Stimulated activated effector memory CD8-positive, alpha-beta T cell treated with anti-CD3 and anti-CD28 coated beads, Interleukin-12 subunit alpha, Interleukin-12 subunit beta, amount 100 ng/mL, for 72 hours (primary cell): Measurements from ENCODE around the gene ELP4.

Source experiments
- ATAC-seq: fragments of 150-1000 bp; cut with Tn5 transposase; 2 replicates; pipeline ENCODE4 v1.10.0; 2021
- DNase-seq, 2 donors: peaks; one replicate each; pipeline ENCODE4 v3.0.0; 2021 to 2022; ENCODE audit warnings: low spot score in 2 of 2
- H3K27ac Mint-ChIP-seq: one replicate; pipeline ENCODE4 v1.8.0; 2022; ENCODE audit warnings: mild to moderate bottlenecking, mixed read lengths
- H3K36me3 Mint-ChIP-seq: one replicate; pipeline ENCODE4 v1.8.0; 2022; ENCODE audit warnings: mild to moderate bottlenecking, mixed read lengths
- H3K4me1 Mint-ChIP-seq: one replicate; pipeline ENCODE4 v1.8.0; 2022; ENCODE audit warnings: mixed read lengths
- H3K4me3 Mint-ChIP-seq: one replicate; pipeline ENCODE4 v1.8.0; 2022; ENCODE audit warnings: mild to moderate bottlenecking, mixed read lengths
- H3K9me3 Mint-ChIP-seq: one replicate; pipeline ENCODE4 v1.8.0; 2022; ENCODE audit warnings: mixed read lengths

The ELP4 gene

DNA sequence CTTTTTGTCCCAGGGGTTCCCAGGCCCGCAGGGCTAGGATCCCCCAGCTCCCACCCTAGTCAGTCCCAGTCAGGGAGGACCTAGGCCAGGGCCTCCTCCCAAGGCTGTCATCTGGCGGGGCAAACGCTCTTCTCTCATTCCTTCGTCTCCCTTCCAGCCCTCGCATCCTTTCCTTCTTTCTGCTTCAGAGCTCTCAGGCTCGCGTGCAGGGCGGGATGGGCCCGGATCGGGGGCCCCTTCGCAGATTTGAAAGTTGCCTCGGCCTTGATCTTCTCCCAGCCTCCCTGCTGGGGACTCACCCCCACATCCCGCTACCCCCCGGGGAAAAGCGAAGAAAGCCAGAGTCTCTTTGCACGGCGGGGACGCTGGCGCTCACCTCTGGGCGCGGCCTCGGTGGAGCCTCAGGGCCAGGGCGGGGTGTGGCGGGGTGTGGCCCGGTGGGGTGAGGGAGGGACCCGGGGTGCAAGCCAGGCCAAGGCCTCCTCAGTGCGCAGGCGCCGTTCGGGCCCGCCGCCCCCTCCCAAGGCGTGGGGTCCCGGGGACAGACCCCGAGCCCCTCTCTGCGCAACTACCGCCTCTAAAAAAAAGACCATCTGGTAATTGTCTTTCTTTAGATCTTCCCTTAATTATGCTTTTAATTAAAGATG, 316.4 kb downstream of the ELP4 start:
- H3K36me3 Mint-ChIP-seq = peaks cover 6% of the 10 kb centered on the region
- DNase-seq = no peak
- no peak overlapping the region for H3K27ac Mint-ChIP-seq
- peaks cover 14% of the 10 kb centered on the region for H3K4me1 Mint-ChIP-seq
- H3K4me3 Mint-ChIP-seq = no peak overlapping the region
- H3K9me3 Mint-ChIP-seq = peaks cover 3% of the 10 kb centered on the region
- ATAC-seq = no peak

DNA sequence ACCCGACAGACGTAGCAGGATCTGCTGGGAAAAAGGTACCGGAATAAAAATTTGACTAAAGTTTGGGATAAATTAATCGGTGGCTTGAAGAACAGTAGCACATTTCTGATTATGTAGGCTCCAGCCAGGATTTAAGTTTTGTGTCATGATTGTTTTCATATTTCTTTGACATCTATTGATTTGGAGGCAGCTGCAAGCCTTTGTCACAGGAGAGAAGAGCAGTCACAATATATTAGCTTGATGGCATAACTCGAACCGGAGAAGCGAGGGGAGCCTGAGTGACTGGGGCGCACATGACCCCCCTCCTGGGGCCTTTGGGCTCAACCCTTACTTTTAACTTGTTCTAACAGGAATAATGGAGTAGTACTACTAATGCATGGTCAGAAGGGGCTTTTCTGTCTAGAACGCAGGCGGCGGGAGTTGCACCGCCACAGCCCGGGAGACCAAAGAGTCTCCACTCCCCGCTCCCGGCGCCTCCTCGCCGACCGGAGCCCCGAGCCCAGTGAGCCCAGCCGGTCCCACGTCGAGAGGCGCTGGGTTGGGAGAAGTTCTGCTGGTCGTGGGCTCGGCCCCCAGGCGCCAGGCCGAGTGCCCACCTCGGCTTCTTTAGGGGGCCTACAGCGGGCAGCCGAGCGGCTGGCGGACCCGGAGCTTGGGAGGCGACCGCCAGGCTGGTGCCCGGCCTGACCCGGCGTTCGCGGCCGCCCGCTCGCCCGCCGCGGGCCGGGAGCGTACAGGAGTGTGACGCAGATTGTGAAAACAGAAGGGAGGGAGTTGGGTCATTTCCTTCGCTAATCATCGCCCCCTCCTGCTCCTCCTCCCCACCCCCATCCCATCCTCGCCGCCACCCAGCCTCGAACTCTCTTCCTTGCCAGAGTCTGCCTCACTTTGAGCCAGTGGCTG, 317.2 kb downstream of the ELP4 start:
- Mint-ChIP-seq H3K27ac (no peak overlapping the region), H3K36me3 (peaks cover 6% of the 10 kb centered on the region), H3K4me3 (no peak overlapping the region)

DNA sequence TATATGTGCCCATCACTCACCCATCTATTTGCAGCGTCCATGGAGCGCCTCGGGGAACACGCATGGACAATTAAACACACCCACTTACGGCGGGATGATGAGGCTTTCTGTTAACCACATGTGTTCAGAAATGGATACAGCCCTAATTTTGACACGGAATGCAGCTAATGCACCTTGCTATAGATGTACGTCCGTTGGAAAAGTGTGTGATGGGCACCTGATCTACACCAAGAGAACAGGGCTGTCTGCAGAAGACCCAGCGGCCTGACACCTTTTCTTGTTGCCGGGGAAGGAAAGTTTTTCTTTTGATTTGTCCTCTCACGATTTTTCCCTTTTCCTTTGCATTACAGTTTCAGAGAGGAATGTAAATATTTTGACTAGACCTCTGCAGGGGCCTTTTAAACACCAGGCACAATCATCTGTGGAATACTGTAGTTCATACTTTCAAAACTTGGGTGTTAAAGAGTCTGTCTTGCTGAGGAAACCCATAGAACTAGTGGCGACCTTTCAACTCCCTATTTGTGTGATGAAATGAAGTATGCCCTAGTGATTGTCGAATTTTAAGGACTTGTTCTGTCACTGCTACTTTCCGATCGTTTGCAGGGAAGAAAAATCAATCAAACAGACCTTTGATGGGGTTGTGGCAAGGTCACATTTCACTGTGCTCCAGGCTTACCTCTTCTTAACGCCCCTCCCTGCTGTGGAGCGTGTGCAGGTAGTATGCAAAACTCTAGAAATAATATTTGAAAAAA, 318.1 kb downstream of the ELP4 start:
- Mint-ChIP-seq H3K9me3 (no peaks in the 10 kb centered on the region), H3K36me3 (peaks cover 6% of the 10 kb centered on the region), H3K4me1 (peaks cover 14% of the 10 kb centered on the region), H3K4me3 (no peak overlapping the region), H3K27ac (no peak overlapping the region)
- no peak for DNase-seq
- ATAC-seq = no peak

More for the DNA sequence above, 317.2 kb downstream of the ELP4 start:
- peaks cover 14% of the 10 kb centered on the region for H3K4me1 Mint-ChIP-seq
- peaks cover 3% of the 10 kb centered on the region for H3K9me3 Mint-ChIP-seq
- ATAC-seq (no peak), DNase-seq (no peak)

DNA sequence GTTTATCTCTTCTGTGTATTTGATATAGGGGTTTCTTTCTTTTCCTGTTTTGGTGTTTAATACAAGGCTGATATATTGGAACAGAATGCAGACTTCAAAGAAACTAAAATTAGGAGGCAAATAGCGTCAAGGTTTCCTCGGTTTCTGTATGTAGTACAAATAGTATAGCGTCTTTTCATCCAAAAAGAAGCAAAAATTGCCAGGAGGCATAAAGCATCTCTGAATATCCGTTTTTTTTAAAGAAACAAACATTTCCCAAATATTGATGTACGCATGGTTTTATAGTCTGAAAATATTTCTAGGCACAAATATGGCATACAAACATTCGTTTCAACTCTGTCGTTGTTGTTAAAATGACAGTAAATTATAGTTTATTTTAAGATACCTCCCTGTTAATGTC, 318.6 kb downstream of the ELP4 start:
- Mint-ChIP-seq H3K36me3 (peaks cover 6% of the 10 kb centered on the region), H3K27ac (no peak overlapping the region), H3K4me1 (peaks cover 14% of the 10 kb centered on the region), H3K4me3 (no peak overlapping the region), H3K9me3 (no peaks in the 10 kb centered on the region)
- ATAC-seq (no peak), DNase-seq (no peak)

DNA sequence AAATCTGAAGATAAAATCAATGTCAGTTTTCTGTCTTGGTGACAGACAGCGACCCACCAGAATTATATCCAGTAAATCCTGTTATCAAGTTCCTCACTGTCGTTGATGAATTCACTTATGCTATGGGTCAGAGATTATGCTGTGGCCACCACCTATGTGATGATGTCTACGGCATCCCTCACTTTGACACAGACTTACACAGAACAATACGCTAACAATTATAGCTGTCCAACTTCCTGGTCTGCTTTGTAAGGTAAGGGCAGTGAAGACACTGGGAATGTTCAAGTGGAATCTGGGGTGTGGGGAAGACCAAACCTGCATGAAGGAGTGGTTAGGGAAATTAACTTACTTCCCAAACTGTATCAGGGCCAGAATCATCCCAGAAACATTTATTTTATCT, 320.8 kb downstream of the ELP4 start:
- Mint-ChIP-seq H3K4me3 (no peak overlapping the region), H3K27ac (no peak overlapping the region), H3K9me3 (no peaks in the 10 kb centered on the region), H3K36me3 (no peaks in the 10 kb centered on the region), H3K4me1 (peaks cover 12% of the 10 kb centered on the region)
- ATAC-seq = no peak
- DNase-seq = no peak

DNA sequence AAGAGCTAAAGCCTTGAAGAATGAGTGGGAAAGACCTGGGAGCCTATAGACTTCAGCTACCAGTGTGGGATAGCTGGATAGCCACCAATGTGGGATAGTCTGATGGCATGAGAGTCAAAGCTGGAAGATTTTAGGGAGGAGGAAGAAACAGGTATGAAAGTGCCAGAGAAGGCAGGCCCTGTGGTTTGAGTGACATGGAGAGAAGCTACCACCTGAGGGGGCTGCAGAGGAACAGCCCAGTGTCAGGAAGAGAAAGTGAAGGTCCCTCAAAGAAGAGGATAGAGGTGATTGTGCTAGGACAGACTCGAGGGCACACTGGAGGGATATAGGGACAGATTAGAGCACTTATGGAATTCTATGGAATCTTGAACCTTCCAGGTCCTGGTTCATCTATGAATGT, 324.7 kb downstream of the ELP4 start:
- no peak for ATAC-seq
- H3K9me3 Mint-ChIP-seq = no peaks in the 10 kb centered on the region
- no peaks in the 10 kb centered on the region for H3K4me1 Mint-ChIP-seq
- DNase-seq = no peak
- H3K4me3 Mint-ChIP-seq = no peak overlapping the region
- no peaks in the 10 kb centered on the region for H3K36me3 Mint-ChIP-seq
- H3K27ac Mint-ChIP-seq = no peak overlapping the region
